ENCODE results near the gene SMIM27. TPM values are rescaled to one million over a fixed set of nuclear protein-coding genes. Genes with fewer than 3 reads are reported as not detected.
A peak's percentile ranks its signal among the peaks of the same experiment; 100 is the strongest.

SMIM27 gene
- total and polyA plus RNA-seq, 2 experiments from 2014 or later: 6.5 to 47.1 TPM

GRCh38 chr9:32587901-32588300 is 35.8 kb downstream of the SMIM27 start:
- Histone ChIP-seq H3K27ac (no peak overlapping the region), H3K4me1 (ENCODE audit: low read depth) (no peaks in the 10 kb centered on the region), H3K4me3 (no peak overlapping the region), H3K27me3 (no peaks in the 10 kb centered on the region), H3K9me3 (ENCODE audit: low read depth) (no peaks in the 10 kb centered on the region), H3K36me3 (no peaks in the 10 kb centered on the region)
- no peak for DNase-seq (ENCODE audit: low read depth in 1 of 2, low spot score in 1 of 2)
- TF ChIP-seq CTCF (IDR thresholded peaks at IDR 0.05; ENCODE audit: low read depth, low read length): no peak

- TF ChIP-seq CTCF (IDR thresholded peaks at IDR 0.05; ENCODE audit: low read depth, low read length): peak; percentile 57
- DNase-seq (ENCODE audit: low read depth in 1 of 2, low spot score in 1 of 2): peak; percentile 46 to 72
- no peak overlapping the region for H3K4me3 ChIP-seq
- no peaks in the 10 kb centered on the region for H3K36me3 ChIP-seq
- no peaks in the 10 kb centered on the region for H3K27me3 ChIP-seq
- no peaks in the 10 kb centered on the region for H3K9me3 ChIP-seq (ENCODE audit: low read depth)
- H3K27ac ChIP-seq: no peak overlapping the region
- H3K4me1 ChIP-seq (ENCODE audit: low read depth): no peaks in the 10 kb centered on the region
These were observed 37.1 kb downstream of the SMIM27 start for GRCh38 chr9:32589083-32589723.

GRCh38 chr9:32590476-32590875 is 38.3 kb downstream of the SMIM27 start:
- no peak for TF ChIP-seq CTCF (IDR thresholded peaks at IDR 0.05; ENCODE audit: low read depth, low read length)
- DNase-seq (ENCODE audit: low read depth in 1 of 2, low spot score in 1 of 2): peak in 1 of 2 donors; percentile 20
- Histone ChIP-seq H3K36me3 (no peaks in the 10 kb centered on the region), H3K9me3 (ENCODE audit: low read depth) (no peaks in the 10 kb centered on the region), H3K27me3 (no peaks in the 10 kb centered on the region), H3K4me1 (ENCODE audit: low read depth) (no peaks in the 10 kb centered on the region), H3K27ac (no peak overlapping the region), H3K4me3 (no peak overlapping the region)

- H3K4me1 ChIP-seq (ENCODE audit: low read depth): no peaks in the 10 kb centered on the region
- no peaks in the 10 kb centered on the region for H3K36me3 ChIP-seq
- no peak for TF ChIP-seq CTCF (IDR thresholded peaks at IDR 0.05; ENCODE audit: low read depth, low read length)
- H3K27ac ChIP-seq: no peak overlapping the region
- DNase-seq (ENCODE audit: low read depth in 1 of 2, low spot score in 1 of 2): no peak
- H3K4me3 ChIP-seq: no peak overlapping the region
- H3K9me3 ChIP-seq (ENCODE audit: low read depth): no peaks in the 10 kb centered on the region
- no peaks in the 10 kb centered on the region for H3K27me3 ChIP-seq
These were observed 38.8 kb downstream of the SMIM27 start for GRCh38 chr9:32590898-32591297.

GRCh38 chr9:32596096-32596865 is 44.2 kb downstream of the SMIM27 start:
- no peak for TF ChIP-seq CTCF (IDR thresholded peaks at IDR 0.05; ENCODE audit: low read depth, low read length)

More at GRCh38 chr9:32596096-32596865, 44.2 kb downstream of the SMIM27 start:
- Histone ChIP-seq H3K9me3 (ENCODE audit: low read depth) (no peaks in the 10 kb centered on the region), H3K27ac (no peak overlapping the region), H3K36me3 (no peaks in the 10 kb centered on the region), H3K4me3 (no peak overlapping the region), H3K27me3 (no peaks in the 10 kb centered on the region), H3K4me1 (ENCODE audit: low read depth) (no peaks in the 10 kb centered on the region)
- no peak for DNase-seq (ENCODE audit: low read depth in 1 of 2, low spot score in 1 of 2)
